Epithelial cell of esophagus (primary cell): ENCODE results near the gene CDKAL1.

Experiments used
- DNase-seq: peaks from one replicate; pipeline ENCODE4 v3.0.0; 2010; ENCODE audit warnings: low read depth
- H3K4me3 ChIP-seq: 2 replicates; pipeline ENCODE4 v1.5.1; 2011; ENCODE audit warnings: mild to moderate bottlenecking, low read length, control low read depth
- TF ChIP-seq, protein P1 (sequence below): IDR thresholded peaks from 2 replicates; pipeline ENCODE4 v1.5.1; 2011; ENCODE audit warnings: low read depth, mild to moderate bottlenecking, low read length, control low read depth, inconsistent platforms; ENCODE audit not compliant: insufficient read depth; ENCODE audit errors: missing control alignments

The CDKAL1 gene

DNA sequence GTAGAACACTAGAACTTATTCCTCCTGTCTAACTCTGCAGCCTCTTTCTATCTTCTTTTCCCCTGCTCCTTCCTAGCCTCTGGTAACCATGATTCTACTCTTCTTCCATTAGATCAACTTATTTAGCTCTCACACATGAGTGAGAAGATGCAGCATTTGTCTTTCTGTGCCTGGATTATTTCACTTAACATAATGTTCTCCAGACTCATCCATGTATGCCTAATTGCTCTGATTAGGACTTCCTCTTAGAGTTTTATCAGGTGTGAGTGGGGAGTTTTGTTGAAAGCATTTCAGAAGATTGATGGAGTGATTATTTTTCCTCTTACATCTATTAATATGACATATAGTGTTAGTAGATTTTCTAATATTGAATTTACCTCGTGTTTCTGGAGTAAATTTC, 140.4 kb downstream of the CDKAL1 start:
- TF ChIP-seq, protein P1, sequence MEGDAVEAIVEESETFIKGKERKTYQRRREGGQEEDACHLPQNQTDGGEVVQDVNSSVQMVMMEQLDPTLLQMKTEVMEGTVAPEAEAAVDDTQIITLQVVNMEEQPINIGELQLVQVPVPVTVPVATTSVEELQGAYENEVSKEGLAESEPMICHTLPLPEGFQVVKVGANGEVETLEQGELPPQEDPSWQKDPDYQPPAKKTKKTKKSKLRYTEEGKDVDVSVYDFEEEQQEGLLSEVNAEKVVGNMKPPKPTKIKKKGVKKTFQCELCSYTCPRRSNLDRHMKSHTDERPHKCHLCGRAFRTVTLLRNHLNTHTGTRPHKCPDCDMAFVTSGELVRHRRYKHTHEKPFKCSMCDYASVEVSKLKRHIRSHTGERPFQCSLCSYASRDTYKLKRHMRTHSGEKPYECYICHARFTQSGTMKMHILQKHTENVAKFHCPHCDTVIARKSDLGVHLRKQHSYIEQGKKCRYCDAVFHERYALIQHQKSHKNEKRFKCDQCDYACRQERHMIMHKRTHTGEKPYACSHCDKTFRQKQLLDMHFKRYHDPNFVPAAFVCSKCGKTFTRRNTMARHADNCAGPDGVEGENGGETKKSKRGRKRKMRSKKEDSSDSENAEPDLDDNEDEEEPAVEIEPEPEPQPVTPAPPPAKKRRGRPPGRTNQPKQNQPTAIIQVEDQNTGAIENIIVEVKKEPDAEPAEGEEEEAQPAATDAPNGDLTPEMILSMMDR, result no peak

DNA sequence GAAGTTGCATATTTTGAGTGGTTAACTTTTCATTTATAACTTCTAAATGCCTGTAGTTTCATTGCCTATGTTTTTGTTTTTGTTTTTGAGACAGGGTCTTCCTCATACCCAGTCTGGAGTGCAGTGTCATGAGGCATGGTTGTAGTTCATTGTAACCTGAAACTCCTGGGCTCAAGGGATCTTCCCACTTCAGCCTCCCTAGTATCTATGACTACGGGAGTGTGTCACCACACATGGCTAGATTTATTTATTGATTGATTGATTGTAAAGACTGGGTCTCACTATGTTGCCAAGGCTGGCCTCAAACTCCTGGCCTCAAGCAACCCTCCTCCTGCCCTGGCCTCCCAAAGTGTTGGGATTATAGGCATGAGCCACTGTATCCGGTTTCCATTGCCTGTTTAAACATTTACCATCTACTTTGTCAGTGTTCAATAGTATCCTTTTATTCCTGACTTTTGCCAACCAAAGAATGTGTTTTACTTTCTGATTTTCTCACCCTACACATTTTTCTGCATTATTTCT, 144.6 kb downstream of the CDKAL1 start:
- H3K4me3 ChIP-seq, result no peak overlapping the region
- no peak for DNase-seq
- TF ChIP-seq, protein P1, result no peak

More for the DNA sequence above, 140.4 kb downstream of the CDKAL1 start:
- no peak overlapping the region for H3K4me3 ChIP-seq
- DNase-seq, result no peak

DNA sequence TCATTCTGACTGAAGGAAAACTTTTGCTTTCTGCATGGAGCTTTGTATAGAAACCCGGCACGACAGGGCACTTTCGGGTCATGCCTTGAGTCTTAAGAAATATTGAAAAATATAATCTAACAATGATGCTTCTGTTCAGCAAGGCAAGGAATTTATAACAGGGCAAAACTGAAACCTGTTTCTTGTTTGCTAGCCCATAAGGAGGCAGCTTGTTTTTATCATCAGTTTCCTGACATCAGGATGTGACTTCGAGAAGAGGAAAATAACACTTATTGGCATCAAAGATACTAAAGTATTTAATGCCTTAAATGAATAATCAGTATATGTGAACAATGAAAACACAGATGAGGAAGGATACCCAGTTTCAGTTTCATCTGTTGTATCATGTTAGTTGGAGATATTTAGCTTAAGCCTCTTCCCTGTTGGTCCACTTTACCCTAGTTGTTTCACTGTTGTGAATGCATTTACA, 146.5 kb downstream of the CDKAL1 start:
- DNase-seq, result no peak

DNA sequence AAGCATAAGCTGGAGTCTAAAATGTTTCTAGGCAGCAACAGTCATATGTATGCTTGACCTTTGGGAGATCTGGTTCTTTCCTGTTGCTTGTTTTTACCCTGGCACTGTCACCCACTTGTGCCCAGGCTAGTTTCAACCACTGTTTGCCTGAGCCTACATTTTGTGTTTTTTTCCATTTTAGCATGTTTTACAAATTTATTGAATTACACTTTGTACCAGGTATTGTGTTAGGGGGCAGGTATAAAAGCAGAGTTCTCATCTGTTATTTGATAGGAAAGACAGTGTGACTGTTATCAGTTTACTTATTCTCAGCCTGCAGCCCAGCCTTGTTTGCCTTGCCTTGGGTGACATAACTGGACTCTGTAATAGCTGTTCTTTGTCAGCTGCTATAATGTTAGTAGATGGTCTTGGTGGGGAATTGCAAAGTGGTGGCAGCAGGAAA, 147.0 kb downstream of the CDKAL1 start:
- H3K4me3 ChIP-seq, result no peak overlapping the region
- TF ChIP-seq, protein P1, result no peak
- DNase-seq, result no peak

More for the DNA sequence above, 146.5 kb downstream of the CDKAL1 start:
- H3K4me3 ChIP-seq, result no peak overlapping the region
- TF ChIP-seq, protein P1, result no peak

DNA sequence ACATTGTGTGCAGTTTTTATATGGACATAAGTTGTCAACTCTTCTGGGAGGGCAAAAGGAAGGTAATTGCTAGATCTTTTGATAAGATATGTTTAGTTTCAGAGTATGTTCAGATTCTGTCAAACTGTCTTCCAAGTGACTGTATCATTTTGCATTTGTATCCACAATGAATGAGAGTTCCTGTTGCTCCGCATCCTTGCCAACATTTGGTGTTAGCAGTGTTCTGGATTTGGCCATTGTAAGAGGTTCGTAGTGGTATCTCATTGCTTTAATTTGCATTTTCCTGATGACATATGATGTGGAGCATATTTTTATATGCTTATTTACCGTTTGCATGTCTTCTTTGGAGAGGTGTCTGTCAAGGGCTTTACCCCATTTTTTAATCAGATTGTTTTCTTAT, 150.2 kb downstream of the CDKAL1 start:
- H3K4me3 ChIP-seq, result no peak overlapping the region
- TF ChIP-seq, protein P1, result no peak
- DNase-seq, result no peak

DNA sequence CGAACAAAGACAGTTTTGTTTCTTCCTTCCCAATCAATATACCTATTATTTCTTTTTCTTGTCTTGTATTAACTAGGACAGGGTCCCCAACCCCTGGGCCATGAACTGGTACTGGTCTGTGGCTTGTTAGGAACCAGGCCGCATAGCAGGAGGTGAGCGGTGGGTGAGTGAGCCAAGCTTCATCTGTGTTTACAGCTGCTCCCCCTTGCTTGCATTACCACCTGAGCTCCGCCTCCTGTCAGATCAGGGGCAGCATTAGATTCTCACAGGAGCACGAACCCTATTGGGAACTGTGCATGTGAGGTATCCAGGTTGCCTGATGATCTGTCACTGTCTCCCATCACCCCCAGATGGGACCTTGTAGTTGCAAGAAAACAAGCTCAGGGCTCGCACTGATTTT, 151.9 kb downstream of the CDKAL1 start:
- TF ChIP-seq, protein P1, result no peak
- no peak for DNase-seq
- no peak overlapping the region for H3K4me3 ChIP-seq

DNA sequence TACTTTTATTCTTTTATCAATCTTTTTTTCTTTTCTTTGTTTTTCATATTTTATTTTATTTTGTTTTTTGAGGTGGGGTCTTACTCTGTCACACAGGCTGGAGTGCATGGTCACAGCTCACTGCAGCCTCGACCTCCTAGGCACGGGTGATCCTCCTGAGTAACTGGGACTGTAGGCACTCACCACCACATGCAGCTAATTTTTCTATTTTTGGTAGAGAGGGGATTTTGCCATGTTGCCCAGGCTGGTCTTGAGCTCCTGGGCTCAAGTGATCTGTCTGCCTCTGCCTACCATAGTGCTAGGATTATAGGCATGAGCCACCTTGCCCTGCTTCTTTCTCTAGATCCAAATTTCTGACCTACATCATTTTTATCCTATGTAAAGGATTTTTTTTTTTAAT, 153.2 kb downstream of the CDKAL1 start:
- DNase-seq, result no peak
- no peak overlapping the region for H3K4me3 ChIP-seq
- TF ChIP-seq, protein P1, result no peak
